HCT116 (cell line): ENCODE results near the gene GTPBP2. TPM values are rescaled to one million over a fixed set of nuclear protein-coding genes. Genes with fewer than 3 reads are reported as not detected.

Source experiments
- ATAC-seq: fragments of 200-7000 bp; cut with Tn5 transposase; 2 replicates; pipeline ENCODE4 v1.9.1; 2020; ENCODE audit warnings: mild to moderate bottlenecking, moderate library complexity
- BruUV-seq: library from RNA; stranded (reverse); fragments of 400-500 nt; replicated peaks from 2 replicates; lab custom pipeline; 2021; lab: Mats Ljungman, UMichigan
- CTCF ChIA-PET: fragments of 300-600 bp; sonication (Branson Sonifier 250); formaldehyde crosslinking; loops from one replicate; lab custom pipeline; 2021; ENCODE audit warnings: antibody characterized with exemption; lab: Charles Lee
- POLR2A ChIA-PET: fragments of 300-600, 350-600 bp; sonication (Branson Sonifier 250); formaldehyde crosslinking; loops from one replicate; lab custom pipeline; 2021; ENCODE audit warnings: antibody characterized with exemption; lab: Charles Lee
- RAD21 ChIA-PET, 2 experiments: fragments of 300-600 bp; sonication (Branson Sonifier 250); formaldehyde crosslinking; loops; one replicate each; lab custom pipeline; 2023; ENCODE audit warnings: low total read pairs in 2 of 2; ENCODE audit not compliant: uncharacterized antibody in 2 of 2, unreplicated experiment in 2 of 2, low non-redundant PET in 1 of 2; lab: Charles Lee
- DNase-seq: peaks from one replicate; pipeline ENCODE4 v3.0.0-alpha.2; 2010; ENCODE audit warnings: low read depth, low spot score
- H2AFZ ChIP-seq: fragments of 200-600 bp; shearing (Covaris generic), sonication (generic); 2 replicates; pipeline ENCODE4 v1.6.1; 2017; ENCODE audit warnings: low read depth, mixed run types, mixed read lengths, antibody characterized with exemption, low read length; ENCODE audit not compliant: poor library complexity, severe bottlenecking
- H3K27ac ChIP-seq: 2 replicates; pipeline ENCODE4 v1.5.1; 2012; ENCODE audit warnings: low read depth, low read length
- H3K27me3 ChIP-seq: fragments of 200-600 bp; sonication (generic); 2 replicates; pipeline ENCODE4 v1.6.1; 2016; ENCODE audit warnings: mixed run types, low read length, mixed read lengths; ENCODE audit not compliant: insufficient read depth
- H3K36me3 ChIP-seq, 2 experiments: fragments of 200-500 bp in 1 of 2; fragments of 200-600 bp in 1 of 2; sonication (Bioruptor generic) in 1 of 2; sonication (generic) in 1 of 2; 2 replicates each; pipeline versions ENCODE4 v1.5.1 to v1.6.1; 2014 to 2016; ENCODE audit warnings: low read length in 2 of 2, inconsistent platforms in 1 of 2, mixed read lengths in 1 of 2, mixed run types in 1 of 2; ENCODE audit not compliant: insufficient read depth in 2 of 2, control insufficient read depth in 1 of 2
- H3K4me1 ChIP-seq, 2 experiments: fragments of 200-600 bp in 1 of 2; sonication (generic) in 1 of 2; 2 replicates each; pipeline versions ENCODE4 v1.5.1 to v1.6.1; 2012 to 2017; ENCODE audit warnings: low read length in 2 of 2, inconsistent platforms in 1 of 2, mild to moderate bottlenecking in 1 of 2, mixed read lengths in 1 of 2, mixed run types in 1 of 2, moderate library complexity in 1 of 2; ENCODE audit not compliant: insufficient read depth in 2 of 2, control insufficient read depth in 1 of 2
- H3K4me2 ChIP-seq: fragments of 200-600 bp; sonication (generic); 2 replicates; pipeline ENCODE4 v1.6.1; 2017; ENCODE audit warnings: mixed run types, low read length, mixed read lengths
- H3K4me3 ChIP-seq, 2 experiments: fragments of 200-600 bp in 1 of 2; sonication (generic) in 1 of 2; replicated peaks in 1 of 2; 2 replicates each; pipeline ENCODE4 v1.5.1; 2011 to 2016; ENCODE audit warnings: low read length in 2 of 2, control low read depth in 1 of 2, low read depth in 1 of 2, mild to moderate bottlenecking in 1 of 2, mixed read lengths in 1 of 2, mixed run types in 1 of 2
- H3K79me2 ChIP-seq: fragments of 200-600 bp; sonication (generic); 2 replicates; pipeline ENCODE4 v1.6.1; 2017; ENCODE audit warnings: mild to moderate bottlenecking, mixed run types, low read length, moderate library complexity, mixed read lengths; ENCODE audit not compliant: insufficient read depth
- H3K9ac ChIP-seq: fragments of 200-600 bp; sonication (generic); 2 replicates; pipeline ENCODE4 v1.6.1; 2016; ENCODE audit warnings: low read length, mixed read lengths
- H3K9me2 ChIP-seq: fragments of 200-600 bp; sonication (generic), shearing (Covaris generic); 2 replicates; pipeline ENCODE4 v1.6.1; 2017; ENCODE audit warnings: mixed run types, mild to moderate bottlenecking, moderate library complexity; ENCODE audit not compliant: insufficient read depth
- H3K9me3 ChIP-seq, 2 experiments: fragments of 200-500 bp in 1 of 2; fragments of 200-600 bp in 1 of 2; sonication (Bioruptor generic) in 1 of 2; sonication (generic) in 1 of 2; 2 replicates each; pipeline ENCODE4 v1.6.1; 2014 to 2017; ENCODE audit warnings: low read length in 2 of 2, mixed read lengths in 2 of 2, inconsistent platforms in 1 of 2, low read depth in 1 of 2, mild to moderate bottlenecking in 1 of 2, mixed run types in 1 of 2, moderate library complexity in 1 of 2; ENCODE audit not compliant: control insufficient read depth in 1 of 2, insufficient read depth in 1 of 2
- H4K20me1 ChIP-seq: fragments of 200-600 bp; sonication (generic), shearing (Covaris generic); 2 replicates; pipeline ENCODE4 v1.6.1; 2017; ENCODE audit warnings: mixed run types, mild to moderate bottlenecking, moderate library complexity; ENCODE audit not compliant: insufficient read depth
- EGR1 ChIP-seq: IDR thresholded peaks from 2 replicates; pipeline ENCODE4 v1.6.1; 2012; ENCODE audit warnings: low read depth
- ELF1 ChIP-seq: IDR thresholded peaks from 2 replicates; pipeline ENCODE4 v1.6.1; 2012; ENCODE audit warnings: low read depth, borderline replicate concordance
- EZH2phosphoT487 ChIP-seq: fragments of 200-600 bp; IDR thresholded peaks from 2 replicates; pipeline ENCODE4 v1.6.1; 2018; ENCODE audit warnings: antibody characterized with exemption, borderline replicate concordance
- FOSL1 ChIP-seq: IDR thresholded peaks from 2 replicates; pipeline ENCODE4 v1.6.1; 2012; ENCODE audit warnings: low read depth
- MAX ChIP-seq: IDR thresholded peaks from 2 replicates; pipeline ENCODE4 v1.6.1; 2012
- POLR2AphosphoS5 ChIP-seq: IDR thresholded peaks from 2 replicates; pipeline ENCODE4 v1.6.1; 2011; ENCODE audit warnings: mild to moderate bottlenecking, low read depth, low read length, moderate library complexity
- REST ChIP-seq: IDR thresholded peaks from 2 replicates; pipeline ENCODE4 v1.6.1; 2012; ENCODE audit warnings: low read depth
- SP1 ChIP-seq: IDR thresholded peaks from 2 replicates; pipeline ENCODE4 v1.6.1; 2012; ENCODE audit warnings: low read depth
- ZBTB33 ChIP-seq: IDR thresholded peaks from 2 replicates; pipeline ENCODE4 v1.6.1; 2011; ENCODE audit warnings: mild to moderate bottlenecking, low read length, moderate library complexity; ENCODE audit not compliant: insufficient replicate concordance; ENCODE audit errors: extremely low read depth
- ZFX ChIP-seq: fragments of 450-650 bp; IDR thresholded peaks from 2 replicates; pipeline ENCODE4 v1.6.1; 2017
- intact Hi-C: fragments of 100-400 bp; cut with micrococcal nuclease; formaldehyde crosslinking; loops from 2 replicates; pipeline ENCODE4 v1.10.0; 2022
- total RNA-seq: library from RNA; stranded (reverse); gene quantifications from one replicate; pipeline ENCODE4 v1.2.1, GENCODE V29; 2021; ENCODE audit not compliant: unreplicated experiment
- TF ChIP-seq, protein P1 (sequence below), 3 experiments: fragments of 200-600 bp in 1 of 3; sonication (generic) in 1 of 3; IDR thresholded peaks in 2 of 3; conservative IDR thresholded peaks in 1 of 3; 2 replicates each; pipeline ENCODE4 v1.5.1; 2012 to 2017; ENCODE audit warnings: low read depth in 2 of 3, low read length in 2 of 3, antibody characterized with exemption in 1 of 3, borderline replicate concordance in 1 of 3, control low read depth in 1 of 3, mild to moderate bottlenecking in 1 of 3, mixed read lengths in 1 of 3, mixed run types in 1 of 3, moderate library complexity in 1 of 3; ENCODE audit not compliant: insufficient read depth in 1 of 3

GTPBP2 gene
- total RNA-seq, 1 experiment from 2014 or later: 98.0 TPM

DNA sequence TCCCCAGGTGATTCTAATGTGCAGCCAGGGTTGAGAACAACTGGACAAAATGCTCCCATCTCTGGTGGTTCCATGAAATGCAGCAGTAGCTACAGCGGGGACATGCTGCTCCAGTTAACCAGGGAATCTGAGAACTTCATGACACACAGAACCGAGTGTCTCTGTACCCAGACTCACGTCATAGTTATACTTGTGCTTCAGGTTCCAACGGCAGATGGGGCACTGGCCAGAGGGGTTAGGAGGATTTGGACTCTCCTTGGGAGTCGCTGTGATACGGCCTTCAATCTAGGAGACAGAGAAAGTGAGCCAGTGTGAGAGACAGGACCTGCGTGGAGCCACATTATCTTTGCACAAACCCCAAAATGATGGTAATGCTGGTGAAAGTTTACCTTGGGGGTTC lies 49.3 kb upstream of the GTPBP2 start:
- no peak for ATAC-seq
- TF ChIP-seq ELF1 (no peak), ZBTB33 (no peak), MAX (no peak), POLR2AphosphoS5 (no peak), ZFX (no peak), SP1 (no peak), REST (no peak), FOSL1 (no peak), EGR1 (no peak), EZH2phosphoT487 (no peak)
- TF ChIP-seq, protein P1, sequence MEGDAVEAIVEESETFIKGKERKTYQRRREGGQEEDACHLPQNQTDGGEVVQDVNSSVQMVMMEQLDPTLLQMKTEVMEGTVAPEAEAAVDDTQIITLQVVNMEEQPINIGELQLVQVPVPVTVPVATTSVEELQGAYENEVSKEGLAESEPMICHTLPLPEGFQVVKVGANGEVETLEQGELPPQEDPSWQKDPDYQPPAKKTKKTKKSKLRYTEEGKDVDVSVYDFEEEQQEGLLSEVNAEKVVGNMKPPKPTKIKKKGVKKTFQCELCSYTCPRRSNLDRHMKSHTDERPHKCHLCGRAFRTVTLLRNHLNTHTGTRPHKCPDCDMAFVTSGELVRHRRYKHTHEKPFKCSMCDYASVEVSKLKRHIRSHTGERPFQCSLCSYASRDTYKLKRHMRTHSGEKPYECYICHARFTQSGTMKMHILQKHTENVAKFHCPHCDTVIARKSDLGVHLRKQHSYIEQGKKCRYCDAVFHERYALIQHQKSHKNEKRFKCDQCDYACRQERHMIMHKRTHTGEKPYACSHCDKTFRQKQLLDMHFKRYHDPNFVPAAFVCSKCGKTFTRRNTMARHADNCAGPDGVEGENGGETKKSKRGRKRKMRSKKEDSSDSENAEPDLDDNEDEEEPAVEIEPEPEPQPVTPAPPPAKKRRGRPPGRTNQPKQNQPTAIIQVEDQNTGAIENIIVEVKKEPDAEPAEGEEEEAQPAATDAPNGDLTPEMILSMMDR (IDR thresholded peaks at IDR 0.05 in 2 of 3, conservative IDR thresholded peaks at IDR 0.05 in 1 of 3; ENCODE audit: borderline replicate concordance in 1 of 3, insufficient read depth in 1 of 3, low read depth in 2 of 3, low read length in 2 of 3): no peak
- H3K9ac ChIP-seq: no peak overlapping the region
- ChIA-PET POLR2A (no interaction called here), RAD21 (no interaction called here), CTCF (interaction anchor here (3.6 kb wide), 1 partner anchor 11 kb away, joined by 13 read pairs; no protein-coding TSS in a partner anchor)
- DNase-seq: no peak
- peaks cover 40% of the 10 kb centered on the region for H3K79me2 ChIP-seq
- no peaks in the 10 kb centered on the region for H3K9me3 ChIP-seq
- no peak overlapping the region for H3K27ac ChIP-seq
- no peaks in the 10 kb centered on the region for H3K27me3 ChIP-seq
- no peaks in the 10 kb centered on the region for H3K9me2 ChIP-seq
- H3K4me2 ChIP-seq: no peak overlapping the region
- no peak overlapping the region for H2AFZ ChIP-seq
- peaks cover 34 to 51% of the 10 kb centered on the region in 2 experiments for H3K36me3 ChIP-seq
- intact Hi-C loops: no loop called here
- no peak overlapping the region for H3K4me3 ChIP-seq
- no TSS peak for BruUV-seq
- no peaks in the 10 kb centered on the region for H4K20me1 ChIP-seq
- H3K4me1 ChIP-seq: no peaks in the 10 kb centered on the region
